ENCODE measurements around the gene CD320.
"Not testable (repeated sequence)": the region's sequence is repeated elsewhere in the genome, so short reads cannot be mapped to it uniquely, and the experiment has no call there.

Gene CD320

GRCh38 chr19:8320564-8321066 is 12.5 kb upstream of the CD320 start:
- DNase-seq (ENCODE audit: extremely low spot score): no peak
- TF ChIP-seq CTCF (IDR thresholded peaks at IDR 0.05; ENCODE audit: control extremely low read depth, extremely low read depth, low read depth, missing control alignments): peak; percentile 5
- CTCF ChIA-PET: interaction anchor here (1.2 to 2.0 kb wide), 3 partner anchors 10 to 261 kb away, joined by 3 to 7 read pairs (median 5); no protein-coding TSS in a partner anchor
- POLR2A ChIA-PET: interaction anchor here (0.6 to 1.1 kb wide), 3 partner anchors 11 to 193 kb away, joined by 3 to 4 read pairs (median 3); partner anchors contain the start of gene ZNF414

DNA sequence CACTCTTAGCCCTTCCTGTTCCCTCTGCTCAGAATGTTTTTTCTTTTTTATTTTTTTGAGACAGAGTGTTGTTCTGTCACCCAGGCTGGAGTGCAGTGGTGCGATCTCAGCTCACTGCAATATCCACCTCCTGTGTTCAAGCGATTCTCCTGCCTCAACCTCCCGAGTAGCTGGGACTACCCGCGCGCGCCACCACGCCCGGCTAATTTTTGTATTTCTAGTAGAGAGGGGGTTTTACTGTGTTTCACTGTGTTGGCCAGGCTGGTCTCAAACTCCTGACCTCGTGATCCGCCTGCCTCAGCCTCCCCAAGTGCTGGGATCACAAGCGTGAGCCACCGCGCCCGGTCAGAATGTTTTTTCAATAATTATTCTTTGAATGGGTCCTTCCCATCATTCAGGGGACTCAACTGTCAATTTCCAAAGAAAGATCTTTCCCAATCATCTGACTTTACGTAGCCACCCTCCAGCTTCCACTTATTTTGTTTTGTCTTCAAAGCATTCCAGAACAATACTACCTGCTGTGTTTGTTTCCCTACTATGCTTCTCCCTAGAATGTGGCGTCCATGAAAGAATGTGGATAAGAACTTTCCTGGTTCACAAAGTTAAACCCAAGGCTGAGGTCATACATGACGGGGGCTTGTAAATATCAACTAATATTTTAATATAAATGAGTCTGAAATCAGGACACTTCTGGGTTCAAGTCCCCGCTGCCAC is 11.8 kb upstream of the CD320 start:
- POLR2A ChIA-PET: interaction anchor here (1.1 kb wide), 1 partner anchor 10 kb away, joined by 3 read pairs; no protein-coding TSS in a partner anchor
- no peak for DNase-seq (ENCODE audit: extremely low spot score)
- CTCF ChIA-PET: interaction anchor here (1.2 to 2.0 kb wide), 4 partner anchors 10 to 262 kb away, joined by 3 to 7 read pairs (median 4); no protein-coding TSS in a partner anchor
- TF ChIP-seq CTCF (IDR thresholded peaks at IDR 0.05; ENCODE audit: control extremely low read depth, extremely low read depth, low read depth, missing control alignments): no peak

- CTCF ChIA-PET: interaction anchor here (1.3 kb wide), 1 partner anchor 130 kb away, joined by 3 read pairs; no protein-coding TSS in a partner anchor
- DNase-seq (ENCODE audit: extremely low spot score); POLR2A ChIA-PET: not testable (repeated sequence)
Observed at GRCh38 chr19:8318835-8319234, 10.7 kb upstream of the CD320 start.

DNA sequence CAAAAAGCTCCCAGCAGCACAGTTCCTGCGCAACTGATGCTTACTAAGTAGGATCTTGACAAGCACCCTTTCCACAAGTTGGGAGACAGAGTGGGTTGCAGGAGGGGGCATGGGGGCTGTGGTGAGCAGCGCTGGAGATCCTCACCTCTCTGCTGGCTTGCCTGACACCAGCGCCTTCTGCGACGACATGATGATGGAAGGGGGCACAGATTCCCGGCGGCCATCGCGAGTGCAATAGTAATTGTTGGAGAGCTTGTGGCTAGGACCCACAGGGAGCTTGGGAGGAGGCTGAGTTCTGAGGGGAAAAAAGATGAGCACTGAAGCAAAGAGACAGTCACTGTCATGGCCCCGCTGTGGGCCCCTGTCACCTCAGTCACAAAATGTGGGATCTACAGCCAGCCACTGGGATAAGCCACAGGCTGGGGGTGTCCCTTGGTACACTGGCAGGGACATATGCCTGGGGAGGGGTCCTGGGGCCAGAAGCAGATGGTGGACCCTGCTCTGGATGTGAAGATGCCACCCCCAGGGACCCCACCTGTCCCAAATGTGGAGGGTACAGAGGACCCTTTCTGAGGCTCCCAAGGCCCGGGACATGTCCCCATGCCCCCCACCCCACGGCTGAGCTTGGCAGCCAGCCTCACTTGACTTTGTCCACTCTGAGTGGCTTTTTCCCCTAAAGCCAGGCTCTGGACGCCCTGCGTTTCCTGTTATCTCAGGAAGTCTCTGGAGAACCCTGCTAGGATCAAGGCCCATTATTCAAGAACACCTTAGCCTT is 8.4 kb upstream of the CD320 start:
- TF ChIP-seq CTCF (IDR thresholded peaks at IDR 0.05; ENCODE audit: control extremely low read depth, extremely low read depth, low read depth, missing control alignments): no peak
- ChIA-PET CTCF (interaction anchor here (1.3 kb wide), 1 partner anchor 37 kb away, joined by 6 read pairs; no protein-coding TSS in a partner anchor), POLR2A (no interaction called here)
- DNase-seq (ENCODE audit: extremely low spot score): no peak

GRCh38 chr19:8314981-8315640 is 7.0 kb upstream of the CD320 start:
- POLR2A ChIA-PET; CTCF ChIA-PET; DNase-seq (ENCODE audit: extremely low spot score): not testable (repeated sequence)

GRCh38 chr19:8311461-8312260 is 3.5 kb upstream of the CD320 start:
- POLR2A ChIA-PET: interaction anchor here (0.5 to 1.1 kb wide), 3 partner anchors 10 to 186 kb away, joined by 3 read pairs; partner anchors contain the start of genes NDUFA7 and RPS28
- TF ChIP-seq CTCF (IDR thresholded peaks at IDR 0.05; ENCODE audit: control extremely low read depth, extremely low read depth, low read depth, missing control alignments): no peak
- CTCF ChIA-PET: interaction anchor here (1.1 to 2.4 kb wide), 4 partner anchors 9 to 50 kb away, joined by 3 to 7 read pairs (median 6); partner anchors contain the start of genes NDUFA7 and RPS28
- DNase-seq (ENCODE audit: extremely low spot score): no peak

Data from GM10248 (cell line).